NCI-H2107 treated with DMSO at 0.1 percent for 48 hours (cell line): Measurements from ENCODE around the gene MAGI3.
"Not testable (repeated sequence)": the region's sequence is repeated elsewhere in the genome, so short reads cannot be mapped to it uniquely, and the experiment has no call there.

Experiments
- DNase-seq: peaks from one replicate; lab custom pipeline; 2025; ENCODE audit not compliant: unreplicated experiment; lab: John Stamatoyannopoulos, UW

MAGI3 gene

DNA sequence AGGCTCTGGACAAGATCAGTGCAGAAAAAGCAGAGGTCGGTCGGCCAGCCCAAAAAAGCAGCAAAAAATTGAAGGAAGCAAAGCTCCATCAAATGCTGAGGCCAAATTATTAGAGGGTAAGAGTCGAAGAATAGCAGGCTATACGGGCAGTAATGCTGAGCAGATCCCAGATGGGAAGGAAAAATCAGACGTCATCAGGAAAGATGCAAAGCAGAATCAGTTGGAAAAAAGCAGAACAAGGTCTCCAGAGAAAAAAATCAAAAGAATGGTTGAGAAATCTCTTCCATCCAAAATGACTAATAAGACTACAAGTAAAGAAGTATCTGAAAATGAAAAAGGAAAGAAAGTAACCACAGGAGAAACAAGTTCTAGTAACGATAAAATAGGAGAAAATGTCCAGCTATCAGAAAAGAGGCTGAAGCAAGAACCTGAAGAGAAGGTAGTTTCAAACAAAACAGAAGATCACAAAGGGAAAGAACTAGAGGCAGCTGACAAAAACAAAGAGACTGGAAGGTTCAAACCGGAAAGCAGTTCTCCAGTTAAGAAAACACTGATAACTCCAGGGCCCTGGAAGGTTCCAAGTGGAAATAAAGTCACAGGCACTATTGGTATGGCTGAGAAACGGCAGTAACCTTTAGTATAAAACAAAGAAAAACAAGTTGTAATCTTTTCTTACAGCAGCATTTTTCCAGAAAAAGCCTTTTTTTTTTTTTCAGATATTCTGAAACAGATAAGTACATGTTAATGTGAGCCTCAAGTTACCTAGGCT, 293.3 kb downstream of the MAGI3 start:
- no peak for DNase-seq

DNA sequence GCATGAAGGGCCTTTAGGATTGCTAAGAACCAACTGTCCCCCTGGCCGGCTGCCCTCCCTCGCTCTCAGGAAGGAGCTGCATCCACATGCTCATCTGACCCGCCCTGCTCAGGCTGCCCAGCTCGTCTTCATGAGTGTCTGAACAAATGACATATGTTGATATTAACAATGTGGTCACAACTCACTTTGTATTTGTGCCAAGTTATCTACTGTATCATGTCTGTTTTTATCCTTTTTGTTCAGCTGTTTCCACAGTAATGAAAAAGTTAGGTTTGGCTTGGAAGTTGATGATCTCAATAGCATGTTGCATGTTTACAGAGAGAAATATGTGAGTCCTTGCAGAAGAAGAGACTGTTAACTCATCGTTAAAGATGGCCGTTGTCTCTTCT, 293.8 kb downstream of the MAGI3 start:
- DNase-seq: no peak

DNA sequence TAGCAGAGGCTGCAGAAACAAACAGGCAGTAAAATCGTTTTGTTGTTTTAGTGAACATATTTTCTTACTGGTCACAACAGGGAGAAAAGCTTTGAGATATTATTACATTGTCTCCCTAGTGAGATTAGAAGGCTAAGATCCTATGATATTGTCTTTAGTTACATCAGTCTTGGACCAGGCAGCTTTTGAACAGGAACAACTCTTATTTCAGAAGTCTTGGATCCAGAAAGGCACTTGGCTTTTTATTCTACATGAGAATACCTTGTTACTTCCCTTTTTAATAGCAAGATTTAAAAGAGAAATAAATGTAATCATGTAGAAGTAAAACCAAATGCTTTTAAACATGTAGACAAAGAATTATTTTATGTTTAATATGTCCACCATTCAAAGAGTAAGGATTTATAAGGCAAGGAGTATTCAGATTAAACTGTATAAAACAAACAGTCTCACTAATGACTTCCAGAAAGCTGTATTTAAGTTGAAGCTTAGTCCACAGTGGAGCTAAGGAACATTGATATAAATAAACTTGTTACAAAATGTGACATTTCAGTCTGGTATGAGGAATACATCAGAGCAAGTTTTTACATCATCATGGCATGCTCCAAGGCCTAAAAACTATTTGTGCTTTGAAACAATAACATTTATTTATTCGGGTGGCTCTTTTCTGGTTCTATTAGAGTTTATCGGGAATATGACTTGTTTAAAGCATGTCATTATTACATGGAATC, 296.7 kb downstream of the MAGI3 start:
- DNase-seq: no peak

DNA sequence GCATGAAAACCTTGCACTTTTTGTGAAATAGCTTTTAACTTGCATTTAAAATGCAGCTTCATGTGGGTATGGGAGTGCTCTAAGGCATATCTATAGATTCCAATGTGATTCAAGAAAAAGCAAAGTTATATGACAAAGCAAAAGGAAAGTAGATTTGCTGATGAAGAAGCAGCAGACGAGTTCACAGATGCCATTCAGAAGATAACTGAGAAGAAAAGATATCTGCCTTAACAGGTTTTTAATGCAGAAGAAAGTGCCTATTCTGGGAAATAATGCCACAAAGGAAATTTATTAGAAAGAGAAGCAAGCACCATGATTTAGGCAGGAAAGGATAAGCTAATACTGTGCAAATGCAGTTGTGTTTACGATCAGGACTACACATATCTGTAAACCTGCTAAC, 300.9 kb downstream of the MAGI3 start:
- no peak for DNase-seq

DNA sequence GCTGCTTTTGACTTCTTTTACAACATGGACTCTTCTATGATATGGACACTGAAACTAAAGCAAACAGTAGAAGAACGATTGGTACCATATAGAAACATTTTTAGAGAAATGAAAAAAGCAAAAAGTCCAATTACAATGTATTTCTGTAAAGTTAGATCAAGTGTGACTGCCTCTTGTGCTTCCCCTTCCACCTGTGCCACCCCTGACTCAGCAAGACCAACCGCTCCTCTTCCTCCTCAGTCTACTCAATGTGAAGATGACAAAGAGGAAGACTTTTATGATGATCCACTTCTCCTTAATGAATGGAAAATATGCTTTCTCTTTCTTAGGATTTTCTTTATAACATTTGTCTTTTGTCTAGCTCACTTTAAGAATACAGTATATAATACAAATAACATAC, 302.0 kb downstream of the MAGI3 start:
- DNase-seq: no peak

DNA sequence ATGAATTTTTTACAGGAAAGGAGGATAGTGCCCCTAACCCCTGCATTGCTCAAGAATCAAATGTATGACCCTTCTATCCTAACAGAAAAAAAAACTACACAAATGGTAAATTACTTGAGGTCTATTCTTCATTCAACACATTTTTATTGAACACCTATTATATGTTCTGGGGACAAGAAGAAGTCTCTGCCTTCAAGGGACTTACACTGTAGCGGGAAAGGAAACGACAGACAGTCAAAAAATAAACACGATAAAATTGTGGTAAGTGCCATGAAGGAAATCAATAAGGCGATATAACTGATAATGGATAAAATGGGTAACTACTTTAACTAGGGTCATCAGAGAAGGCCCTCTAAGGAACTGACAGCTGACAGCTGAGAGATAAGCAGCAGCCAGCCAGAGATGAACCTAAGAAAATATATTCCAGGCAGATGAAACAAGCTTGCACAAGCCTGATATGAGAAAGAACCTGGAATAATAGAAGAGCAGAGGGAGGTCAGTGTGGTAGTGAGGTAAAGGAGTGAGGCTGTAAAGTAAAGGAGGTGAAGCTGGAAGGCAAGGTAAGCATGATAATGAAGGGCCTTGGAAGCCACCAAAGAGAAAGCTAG, 302.6 kb downstream of the MAGI3 start:
- no peak for DNase-seq

DNA sequence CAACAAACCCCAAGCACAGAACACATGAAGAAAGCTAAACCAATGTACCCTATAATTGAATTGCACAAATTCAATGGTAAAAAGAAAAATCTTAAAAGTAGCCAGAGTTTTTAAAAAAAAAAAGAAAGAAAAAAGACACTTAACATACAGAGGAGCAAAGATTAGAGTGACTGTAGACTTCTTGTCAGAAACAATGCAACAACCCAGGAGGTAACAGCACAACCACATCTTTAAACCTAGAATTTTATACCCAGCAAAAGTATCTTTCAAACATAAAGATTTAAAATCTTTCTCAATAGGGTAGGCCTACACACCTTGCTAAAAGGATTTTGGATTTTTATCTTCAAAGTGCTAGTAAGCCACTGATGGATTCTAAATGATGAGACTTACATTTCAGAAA, 304.6 kb downstream of the MAGI3 start:
- DNase-seq: no peak

DNA sequence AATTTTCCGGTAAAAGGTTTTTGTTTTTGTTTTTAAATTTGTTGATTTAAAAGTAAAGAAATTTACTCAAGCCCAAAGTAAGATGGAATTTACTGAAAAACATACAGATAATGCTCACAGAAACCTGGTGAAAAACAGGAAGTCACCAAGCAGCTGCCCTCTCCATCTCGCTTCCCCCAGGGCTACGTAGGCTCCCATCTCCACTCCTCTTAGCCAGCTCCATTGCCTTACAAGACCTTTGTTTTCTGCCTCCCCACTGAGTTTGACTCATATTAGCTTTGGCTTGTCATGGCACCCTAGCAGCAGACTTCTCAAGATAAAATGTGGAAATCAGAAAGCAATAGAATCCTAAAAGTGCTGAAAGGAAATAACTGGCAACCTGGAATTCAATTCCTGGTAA, 311.1 kb downstream of the MAGI3 start:
- DNase-seq: no peak

DNA sequence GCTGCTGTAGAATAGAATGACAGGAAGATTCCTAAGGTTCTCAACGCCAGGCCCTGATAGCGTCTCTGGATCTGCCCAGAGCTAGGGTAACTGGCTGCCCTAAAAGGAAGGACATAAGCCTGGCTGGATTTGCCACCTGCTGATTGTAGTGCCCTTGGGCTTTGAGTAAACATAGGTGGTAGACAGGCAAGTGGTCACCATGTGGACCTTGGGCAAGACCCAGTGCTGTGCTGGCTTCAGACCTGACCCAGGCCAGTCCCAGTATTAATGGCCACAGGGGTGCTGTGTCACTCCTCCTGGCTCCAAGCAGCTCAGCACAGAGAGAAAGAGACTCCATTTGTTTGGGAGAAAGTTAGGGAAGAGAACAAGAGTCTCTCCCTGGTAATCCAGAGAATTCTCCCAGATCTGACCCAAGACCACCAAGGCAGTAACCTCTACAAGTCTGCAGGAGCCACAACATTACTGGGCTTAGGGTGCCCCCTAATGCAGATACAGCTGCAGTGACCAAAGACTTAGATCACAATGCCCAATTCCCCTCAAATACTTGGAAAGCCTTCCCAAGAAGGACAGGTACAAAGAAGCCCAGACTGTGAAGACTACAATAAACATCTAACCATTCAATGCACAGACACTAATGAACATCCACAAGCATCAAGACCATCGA, 324.4 kb downstream of the MAGI3 start:
- no peak for DNase-seq

DNA sequence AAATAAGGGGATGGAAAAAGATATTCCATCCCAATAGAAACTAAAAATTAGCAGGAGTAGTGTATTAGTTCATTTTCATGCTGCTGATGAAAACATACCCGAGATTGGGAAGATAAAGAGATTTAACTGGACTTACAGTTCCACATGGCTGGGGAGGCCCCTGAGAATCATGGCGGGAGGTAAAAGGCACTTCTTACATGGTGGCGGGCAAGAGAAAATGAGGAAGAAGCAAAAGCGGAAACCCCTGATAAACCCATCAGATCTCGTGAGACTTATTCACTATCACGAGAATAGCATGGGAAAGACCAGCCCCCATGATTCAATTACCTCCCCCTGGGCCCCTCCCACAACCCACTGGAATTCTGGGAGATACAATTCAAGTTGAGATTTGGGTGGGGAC, 327.2 kb downstream of the MAGI3 start:
- not testable (repeated sequence) for DNase-seq

DNA sequence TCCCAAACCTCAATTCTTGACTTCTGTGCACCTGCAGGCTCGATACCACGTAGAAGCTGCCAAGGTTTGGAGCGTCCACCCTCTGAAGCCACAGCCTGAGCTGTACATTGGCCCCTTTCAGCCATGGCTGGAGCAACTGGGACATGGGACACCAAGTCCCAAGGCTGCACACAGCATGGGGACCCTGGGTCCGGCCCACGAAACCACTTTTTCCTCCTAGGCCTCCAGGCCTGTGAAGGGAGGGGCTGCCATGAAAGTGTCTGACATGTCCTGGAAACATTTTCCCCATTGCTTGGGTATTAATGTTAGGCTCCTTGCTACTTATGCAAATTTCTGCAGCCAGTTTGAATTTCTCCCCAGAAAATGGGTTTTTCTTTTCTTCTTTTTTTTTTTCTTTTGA, 328.3 kb downstream of the MAGI3 start:
- DNase-seq: not testable (repeated sequence)

DNA sequence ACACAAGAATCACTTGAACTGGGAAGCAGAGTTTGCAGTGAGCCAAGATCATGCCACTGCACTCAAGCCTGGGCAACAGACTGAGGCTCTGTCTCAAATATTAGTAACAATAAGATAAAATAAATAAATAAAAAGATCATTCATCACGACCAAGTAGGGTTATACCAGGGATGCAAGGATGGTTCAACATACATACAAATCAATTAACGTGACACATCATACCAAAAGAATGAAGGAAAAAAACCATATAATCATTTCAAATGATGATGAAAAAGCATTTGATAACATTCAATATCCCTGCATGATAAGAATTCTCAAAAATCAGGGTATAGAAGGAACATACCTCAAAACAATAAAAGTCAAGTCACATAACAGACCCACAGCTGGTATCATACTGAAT, 330.7 kb downstream of the MAGI3 start:
- no peak for DNase-seq

DNA sequence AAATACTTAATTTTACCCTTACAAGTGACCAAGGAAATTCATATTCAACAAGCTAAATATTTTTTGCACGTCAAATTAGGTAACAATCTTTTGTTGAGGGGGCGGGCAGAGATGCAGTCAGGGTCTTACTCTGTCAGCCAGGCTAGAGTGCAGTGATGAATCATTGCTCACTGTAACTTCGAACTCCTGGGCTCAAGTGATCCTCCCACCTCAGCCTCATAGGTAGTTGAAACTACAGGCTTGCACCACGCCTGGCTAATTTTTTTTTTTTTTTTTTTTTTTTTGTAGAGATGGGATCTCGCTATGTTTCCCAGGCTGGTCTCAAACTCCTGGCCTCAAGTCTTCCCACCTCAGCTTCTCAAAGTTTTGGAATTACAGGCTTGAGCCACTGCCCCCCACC, 342.5 kb downstream of the MAGI3 start:
- DNase-seq: no peak

DNA sequence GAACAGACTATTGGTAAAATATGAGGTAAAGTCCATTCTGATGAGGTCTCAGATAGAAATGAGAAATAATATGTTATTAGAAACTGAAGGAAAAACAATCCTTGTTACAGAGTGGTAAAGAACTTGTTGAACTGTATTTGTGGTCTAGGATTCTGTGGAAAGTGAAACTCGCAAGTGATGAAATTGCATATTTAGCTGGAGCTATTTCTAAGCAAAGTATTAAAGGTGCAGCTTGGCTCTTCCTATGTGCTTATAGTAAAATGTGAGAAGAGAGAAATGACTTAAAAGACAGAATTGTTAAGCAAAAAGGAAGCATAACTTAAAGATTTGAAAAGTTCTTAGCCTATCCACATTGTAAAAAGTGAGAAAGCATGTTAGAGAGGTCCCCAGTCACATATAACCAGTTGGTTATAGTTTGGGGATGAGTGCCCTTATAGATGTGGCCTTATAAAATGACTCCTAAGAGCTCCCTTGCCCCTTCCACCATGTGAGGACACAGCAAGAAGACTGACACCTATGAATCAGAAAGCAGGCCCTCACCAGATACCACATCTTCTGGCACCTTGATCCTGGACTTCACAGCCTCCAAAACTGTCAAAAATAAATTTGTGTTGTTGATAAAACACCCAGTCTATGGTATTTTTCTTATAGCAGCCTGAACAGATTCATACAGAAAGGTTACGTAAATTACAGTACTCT, 344.2 kb downstream of the MAGI3 start:
- no peak for DNase-seq
